ENCODE measurements around the gene CACNG6.

DNA sequence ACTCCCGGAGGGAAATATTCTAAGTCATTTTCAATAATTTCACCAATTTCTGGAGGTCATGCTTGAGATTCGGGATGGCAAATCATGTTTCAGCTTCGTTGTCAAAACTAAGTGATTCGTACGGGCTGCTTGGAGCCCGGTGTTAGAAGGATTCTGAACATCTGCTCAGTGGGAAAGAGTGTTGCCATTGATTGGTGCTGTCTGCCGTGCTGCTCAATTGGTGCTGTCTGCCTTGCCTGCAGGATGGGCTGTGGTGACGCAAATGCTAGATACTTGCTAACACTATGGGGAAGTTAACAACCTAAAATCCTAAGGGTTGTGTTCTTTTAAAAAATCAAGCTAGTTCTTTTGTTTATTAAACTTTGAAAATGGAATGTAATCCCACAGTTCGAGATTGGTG is 46.0 kb upstream of the CACNG6 start:
- TF ChIP-seq EZH2 (IDR thresholded peaks at IDR 0.05) (no peak), POLR2AphosphoS5 (IDR thresholded peaks at IDR 0.05; ENCODE audit: borderline replicate concordance, low read depth, low read length) (no peak), FOXP2 (optimal IDR thresholded peaks at IDR 0.05; ENCODE audit: control extremely low read depth, extremely low read length, insufficient read depth) (no peak)
